CD1c-positive myeloid dendritic cell (primary cell): Measurements from ENCODE around the gene CHRNA1.
A peak's percentile ranks its signal among the peaks of the same experiment; 100 is the strongest.

ENCODE experiments used
- DNase-seq: peaks from one replicate; pipeline ENCODE4 v3.0.0-alpha.2; 2016; ENCODE audit errors: extremely low spot score

The CHRNA1 gene

GRCh38 chr2:174760845-174761473, 3.3 kb downstream of the CHRNA1 start:
- no peak for DNase-seq

GRCh38 chr2:174759381-174760065, 4.7 kb downstream of the CHRNA1 start:
- no peak for DNase-seq

- no peak for DNase-seq
Observed at GRCh38 chr2:174756743-174757142, 7.5 kb downstream of the CHRNA1 start.

GRCh38 chr2:174753038-174753633, 11.1 kb downstream of the CHRNA1 start:
- no peak for DNase-seq

DNA sequence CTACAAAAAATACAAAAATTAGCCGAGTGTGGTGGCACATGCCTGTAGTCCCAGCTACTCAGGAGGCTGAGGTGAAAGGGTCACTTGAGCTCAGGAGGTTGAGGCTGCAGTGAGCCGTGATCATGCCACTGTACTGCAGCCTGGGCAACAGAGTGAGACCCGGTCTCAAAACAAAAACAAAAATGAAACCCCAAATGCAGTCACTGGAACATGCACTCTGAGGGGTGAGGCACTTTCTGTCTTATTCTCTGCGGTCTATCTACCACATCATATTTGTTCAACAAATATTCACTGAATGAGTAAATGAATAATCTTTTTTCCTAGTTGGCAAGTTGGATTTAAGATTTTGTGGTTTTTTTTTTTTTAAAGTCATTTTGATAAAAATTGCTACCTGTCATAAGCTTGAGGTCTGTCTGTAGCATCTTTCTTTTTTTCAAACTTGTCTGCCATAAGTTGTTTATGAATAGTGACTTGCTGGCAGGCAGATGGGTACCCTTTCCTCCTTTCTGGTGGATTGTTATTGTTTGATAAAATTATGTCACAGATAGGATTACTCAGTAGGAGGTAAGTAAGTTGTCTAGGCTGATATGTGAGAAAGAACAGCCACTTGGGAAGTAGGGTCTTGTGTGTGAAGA, 11.8 kb downstream of the CHRNA1 start:
- DNase-seq = no peak

DNA sequence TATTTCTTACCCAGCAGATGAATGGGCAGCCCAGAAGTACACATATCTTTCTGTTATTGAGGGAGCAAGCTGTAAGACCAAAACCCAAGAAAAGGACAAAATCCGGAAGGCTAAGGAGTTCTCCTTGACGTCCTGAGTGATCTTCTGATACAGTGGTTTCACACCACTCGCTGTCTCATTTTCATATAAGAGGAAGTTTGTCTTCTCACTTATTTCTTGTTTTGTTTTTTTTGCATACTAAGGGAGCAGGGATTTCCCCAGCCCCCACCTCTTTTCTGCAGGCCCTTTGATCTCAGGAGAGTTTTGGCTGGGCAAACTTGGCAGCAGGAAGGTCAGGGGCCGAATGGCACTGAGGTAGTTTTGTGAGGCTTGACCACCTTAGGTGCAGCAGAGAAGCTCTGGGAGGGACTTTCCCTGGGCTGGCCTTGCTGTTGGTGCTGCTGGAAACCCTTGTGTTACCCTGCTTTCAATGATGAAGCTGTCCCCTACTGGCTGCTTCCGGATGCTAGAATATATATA, 13.3 kb downstream of the CHRNA1 start:
- DNase-seq = peak; percentile 45

DNA sequence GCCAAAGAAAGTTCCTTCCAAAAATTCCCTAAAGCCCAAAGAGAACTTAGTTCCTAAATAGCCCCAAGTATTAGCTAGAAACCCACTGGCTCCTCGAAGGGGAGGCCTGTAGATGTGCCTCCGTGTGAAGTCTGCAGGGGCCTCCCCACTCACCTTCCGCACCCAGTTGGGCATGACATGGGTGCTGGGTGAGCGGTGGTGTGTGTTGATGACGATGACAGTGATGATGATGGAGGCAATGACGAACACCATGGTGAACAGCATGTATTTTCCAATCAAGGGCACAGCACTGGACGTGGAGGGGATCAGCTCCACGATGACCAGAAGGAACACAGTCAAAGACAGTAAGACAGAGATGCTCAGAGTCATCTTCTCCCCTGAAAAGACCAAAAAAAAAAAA, 14.5 kb downstream of the CHRNA1 start:
- DNase-seq = no peak

GRCh38 chr2:174748948-174749347, 15.3 kb downstream of the CHRNA1 start:
- DNase-seq = peak; percentile 74

GRCh38 chr2:174745142-174745541, 19.1 kb downstream of the CHRNA1 start:
- DNase-seq = no peak

DNA sequence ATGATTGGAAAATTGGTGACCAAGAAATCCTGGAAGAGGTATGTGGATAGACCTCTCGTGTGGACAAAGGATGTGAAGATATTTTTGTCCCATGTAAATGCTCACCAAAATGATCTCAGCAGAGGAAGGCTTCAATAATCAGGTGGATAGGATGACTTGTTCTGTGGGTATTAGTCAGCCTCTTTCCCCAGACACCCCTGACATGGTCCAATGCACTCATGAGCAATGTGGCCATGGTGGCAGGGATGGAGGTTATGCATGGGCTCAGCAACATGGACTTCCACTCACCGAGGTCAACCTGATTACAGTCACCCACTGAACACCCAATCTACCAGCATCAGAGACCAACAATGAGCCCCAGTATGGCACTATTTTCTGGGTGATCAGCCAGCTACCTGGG, 20.2 kb downstream of the CHRNA1 start:
- DNase-seq = no peak

GRCh38 chr2:174740721-174741120, 23.6 kb downstream of the CHRNA1 start:
- no peak for DNase-seq

DNA sequence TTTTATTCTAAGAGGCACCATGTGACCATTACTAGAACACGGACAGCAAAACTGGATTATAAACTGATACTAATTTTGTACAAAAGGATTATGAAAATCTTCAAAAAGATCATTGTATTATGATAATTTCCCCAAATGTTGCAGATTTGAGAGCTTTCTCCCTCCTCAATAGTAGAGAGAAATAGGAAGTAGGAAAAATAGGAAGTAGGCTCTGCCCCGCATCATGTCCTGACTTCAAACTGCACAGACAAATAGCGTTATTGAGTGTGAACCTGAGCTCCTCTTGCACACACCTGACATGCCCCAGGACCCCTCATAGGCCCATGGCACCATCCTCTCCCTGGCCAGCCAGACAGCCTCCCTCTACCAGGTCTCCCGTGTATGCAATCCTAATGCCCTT, 25.4 kb downstream of the CHRNA1 start:
- peak; percentile 29 for DNase-seq

- no peak for DNase-seq
Observed at GRCh38 chr2:174731546-174731945, 32.7 kb downstream of the CHRNA1 start.

DNA sequence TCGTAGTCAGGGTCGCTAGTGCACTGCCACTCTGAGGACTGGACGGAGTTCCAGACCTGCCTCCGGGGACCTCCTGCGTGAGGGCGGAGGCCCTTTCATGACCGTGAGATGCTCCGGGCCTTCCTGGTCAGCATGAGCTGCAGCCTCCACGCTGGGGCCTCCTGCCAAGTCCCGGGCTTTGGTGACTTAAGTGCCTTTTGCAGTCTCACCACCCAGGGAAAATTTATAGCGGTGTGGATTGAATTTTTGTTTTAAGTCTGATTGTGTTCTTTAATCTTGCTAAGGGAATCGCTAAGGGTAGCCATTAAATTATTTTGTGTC, 33.6 kb downstream of the CHRNA1 start:
- no peak for DNase-seq

GRCh38 chr2:174729797-174730697, 34.2 kb downstream of the CHRNA1 start:
- DNase-seq = peak; percentile 17

DNA sequence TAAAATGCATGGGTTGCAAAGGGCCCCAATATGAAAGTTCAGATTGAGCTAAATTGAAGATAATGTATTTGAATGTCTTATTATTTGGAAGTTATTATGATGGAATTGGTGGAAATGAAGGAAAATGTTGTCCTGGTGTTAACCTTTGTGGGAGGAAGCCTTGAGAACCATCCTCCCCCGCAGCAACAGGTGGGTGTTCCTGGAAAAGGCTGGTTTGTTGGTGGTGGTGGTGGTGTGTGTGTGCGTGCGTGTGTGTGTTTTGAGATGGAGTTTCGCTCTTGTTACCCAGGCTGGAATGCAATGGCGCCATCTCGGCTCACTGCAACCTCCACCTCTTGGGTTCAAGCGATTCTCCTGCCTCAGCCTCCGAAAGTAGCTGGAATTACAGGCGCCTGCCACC, 36.2 kb downstream of the CHRNA1 start:
- no peak for DNase-seq

- DNase-seq = no peak
Observed at GRCh38 chr2:174726212-174726611, 38.1 kb downstream of the CHRNA1 start.

DNA sequence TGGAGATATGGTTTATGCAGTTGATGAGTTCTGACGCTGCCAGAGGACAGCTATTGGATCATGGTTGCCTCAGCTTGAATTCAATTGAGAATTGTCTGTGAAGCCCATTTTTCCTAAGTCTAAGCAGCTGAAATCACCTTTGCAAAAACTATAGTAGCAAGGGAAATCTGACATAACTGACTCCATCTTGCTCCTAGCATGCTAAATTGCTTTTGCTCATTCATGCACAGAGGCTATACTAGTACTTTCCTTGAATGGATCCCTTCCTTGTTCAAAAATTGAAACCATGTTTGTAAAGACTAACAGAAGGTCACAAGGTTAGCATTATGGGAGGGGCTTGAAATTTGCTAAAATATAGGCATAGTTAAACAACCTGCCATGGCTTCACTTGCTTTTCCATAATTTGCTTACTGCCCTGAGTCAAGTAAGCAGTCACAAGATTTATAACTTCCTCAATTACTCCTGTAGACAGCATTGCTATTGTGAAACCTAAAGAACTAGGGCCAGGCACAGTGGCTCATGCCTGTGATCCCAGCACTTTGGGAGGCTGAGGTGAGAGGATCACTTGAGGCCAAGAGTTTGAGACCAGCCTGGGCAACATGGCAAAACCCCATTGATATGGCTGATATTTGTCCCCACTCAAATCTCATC, 41.2 kb downstream of the CHRNA1 start:
- peak; percentile 47 for DNase-seq

- no peak for DNase-seq
Observed at GRCh38 chr2:174719016-174719415, 45.3 kb downstream of the CHRNA1 start.

GRCh38 chr2:174718591-174718990, 45.7 kb downstream of the CHRNA1 start:
- no peak for DNase-seq

GRCh38 chr2:174717916-174718315, 46.4 kb downstream of the CHRNA1 start:
- DNase-seq = no peak
